ENCODE data around the gene TUBGCP6.
A peak's percentile ranks its signal among the peaks of the same experiment; 100 is the strongest.

Gene TUBGCP6

DNA sequence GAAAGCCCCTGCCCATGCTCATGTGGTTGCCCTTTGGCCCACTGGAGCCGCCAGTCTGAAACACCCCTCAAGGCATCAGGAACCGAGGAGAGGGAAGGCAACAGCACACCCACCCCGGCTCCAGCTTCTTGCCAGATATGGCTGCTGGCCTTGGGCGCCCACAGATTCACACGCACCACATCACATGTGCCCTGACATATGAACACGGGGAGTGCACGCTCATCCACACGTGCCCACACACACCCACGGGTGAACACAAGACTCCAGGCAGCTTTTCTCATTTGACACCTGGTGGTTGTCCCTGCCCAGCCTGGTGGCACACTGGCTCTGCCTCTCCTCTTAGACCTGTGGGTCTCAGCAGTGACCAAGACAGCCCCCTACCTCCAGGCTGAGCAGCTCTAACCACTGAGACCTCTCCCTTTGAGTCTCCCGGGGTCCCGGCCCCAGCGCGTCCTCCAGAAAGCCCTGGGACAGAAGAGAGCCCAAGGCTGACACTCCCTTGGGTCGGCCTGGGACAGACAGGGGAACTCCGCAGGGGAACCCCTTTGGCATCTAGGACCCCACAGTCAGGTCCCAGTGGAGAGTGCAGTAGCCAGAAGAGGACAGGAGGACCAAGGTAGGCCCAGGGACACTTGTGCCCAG, 19.4 kb upstream of the TUBGCP6 start:
- peaks cover 86% of the 10 kb centered on the region for H3K27me3 Mint-ChIP-seq
- H3K27ac Mint-ChIP-seq: no peak overlapping the region
- H3K4me1 Mint-ChIP-seq (ENCODE audit: low read depth): peaks cover 26% of the 10 kb centered on the region
- H3K9me3 Mint-ChIP-seq: no peaks in the 10 kb centered on the region
- no peaks in the 10 kb centered on the region for H3K36me3 Mint-ChIP-seq (ENCODE audit: low read depth)
- intact Hi-C loops (cut with micrococcal nuclease): no loop called here
- H3K4me3 Mint-ChIP-seq: no peak overlapping the region

DNA sequence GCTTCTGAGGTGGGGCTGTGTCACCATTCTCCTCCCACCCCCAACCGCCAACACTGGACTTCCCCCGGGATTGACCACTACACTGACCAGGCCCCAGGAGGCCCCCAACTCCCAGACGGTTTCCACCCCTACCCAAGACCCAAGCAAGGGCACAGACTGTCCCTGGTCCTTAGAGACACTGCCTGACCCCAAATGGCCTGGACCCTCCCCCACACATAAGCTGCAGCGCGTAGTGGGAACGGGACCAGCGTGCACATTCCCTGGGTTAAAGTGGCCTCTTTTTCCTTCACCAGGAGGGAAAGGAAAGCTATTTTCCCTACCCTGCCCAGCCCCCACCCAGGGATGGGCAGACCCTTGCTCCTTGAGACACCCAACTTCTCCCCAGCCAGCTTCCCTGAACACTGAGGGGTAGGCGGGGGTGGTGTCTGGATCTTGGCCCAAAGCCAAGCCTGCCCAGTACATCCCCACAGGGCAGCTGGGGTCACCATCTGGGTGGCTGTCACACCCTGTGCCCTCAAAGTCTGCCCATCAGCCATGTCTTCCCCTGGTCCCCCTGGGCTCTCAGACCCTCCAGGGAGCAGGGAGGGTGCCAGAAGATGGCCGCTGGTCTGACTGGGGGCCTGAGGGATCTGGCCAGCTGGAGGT, 18.3 kb upstream of the TUBGCP6 start:
- Mint-ChIP-seq H3K36me3 (ENCODE audit: low read depth) (no peaks in the 10 kb centered on the region), H3K4me1 (ENCODE audit: low read depth) (peaks cover 18% of the 10 kb centered on the region), H3K4me3 (no peak overlapping the region), H3K9me3 (no peaks in the 10 kb centered on the region), H3K27ac (no peak overlapping the region), H3K27me3 (peaks cover 85% of the 10 kb centered on the region)
- intact Hi-C loops (cut with micrococcal nuclease): no loop called here

DNA sequence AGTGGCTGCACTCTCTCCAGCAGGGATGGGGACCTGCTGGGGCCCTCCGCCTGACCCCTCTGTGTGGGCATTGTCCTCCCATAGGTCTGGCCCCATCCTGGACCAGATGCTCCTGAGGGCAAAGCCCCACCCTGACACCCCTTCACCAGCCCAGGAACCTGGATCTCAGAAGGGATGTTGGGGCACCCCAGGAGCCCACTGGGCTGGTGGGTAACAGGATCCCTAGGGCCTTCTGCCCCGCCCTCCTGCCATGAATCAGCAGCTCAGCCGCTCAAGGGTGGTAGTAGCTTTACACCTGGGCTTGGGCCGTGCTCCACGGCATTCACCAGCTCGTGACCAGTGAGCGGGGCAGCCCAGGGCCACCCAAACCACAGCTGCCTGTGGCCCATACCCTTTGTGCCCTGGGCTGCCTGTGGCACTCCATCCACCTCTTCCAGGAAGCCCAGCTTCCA, 17.7 kb upstream of the TUBGCP6 start:
- Mint-ChIP-seq H3K36me3 (ENCODE audit: low read depth) (no peaks in the 10 kb centered on the region), H3K27me3 (peaks cover 85% of the 10 kb centered on the region), H3K9me3 (no peaks in the 10 kb centered on the region), H3K4me3 (peak overlapping the region; percentile 35), H3K4me1 (ENCODE audit: low read depth) (peaks cover 18% of the 10 kb centered on the region), H3K27ac (no peak overlapping the region)
- intact Hi-C loops (cut with micrococcal nuclease): no loop called here

DNA sequence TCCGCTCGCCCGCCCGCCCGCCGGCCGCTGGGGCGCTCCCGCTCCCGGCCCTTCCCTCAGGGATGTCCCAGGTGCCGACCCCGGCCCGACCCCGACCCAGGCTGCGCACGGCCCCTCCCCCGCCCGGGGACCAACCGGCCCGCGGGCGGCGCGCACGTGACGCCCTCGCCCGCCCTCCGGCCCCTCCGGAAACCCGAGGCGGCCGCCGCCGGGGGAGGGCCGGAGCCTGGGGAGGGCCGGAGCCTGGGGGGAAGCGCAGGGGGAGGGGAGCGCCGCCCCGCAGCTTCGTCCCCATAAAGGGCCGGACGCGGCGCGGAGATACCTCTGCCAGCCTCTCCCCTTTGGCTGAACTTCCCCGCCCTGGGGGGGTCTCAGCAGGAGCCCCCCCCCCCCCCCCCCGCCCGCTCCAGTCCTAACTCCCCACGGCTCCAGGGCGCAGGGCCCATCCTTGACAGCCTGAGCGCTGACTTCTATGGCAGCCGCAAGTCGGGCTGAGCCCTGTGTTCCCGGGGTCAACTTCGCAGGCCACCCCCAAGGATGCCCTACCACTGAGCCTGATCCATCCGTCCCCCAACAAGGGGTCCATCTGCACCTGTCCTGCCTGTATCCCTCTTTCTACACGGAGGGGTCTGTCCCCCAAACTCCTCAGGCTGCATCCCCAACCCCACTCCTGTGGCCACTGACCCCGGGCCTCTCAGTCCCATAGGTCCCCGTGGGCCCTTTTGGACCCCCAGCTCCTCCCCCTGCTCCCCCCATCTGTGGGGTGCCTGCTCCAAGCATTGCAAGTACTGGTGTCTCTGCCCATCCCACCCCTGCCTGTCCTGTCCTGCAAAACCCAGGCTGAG, 17.0 kb upstream of the TUBGCP6 start, which contains the start of gene MAPK12:
Gene MAPK12 (minus strand): TSS at position 69 of the 845 bp plus-strand sequence. CDS start 174 bp downstream, outside the sequence.
- intact Hi-C loops (cut with micrococcal nuclease): no loop called here
- Mint-ChIP-seq H3K36me3 (ENCODE audit: low read depth) (no peaks in the 10 kb centered on the region), H3K4me3 (peak within 1 kb of the TSS; percentile 35), H3K27ac (no peak within 1 kb of the TSS), H3K9me3 (no peaks in the 10 kb centered on the region), H3K4me1 (ENCODE audit: low read depth) (peaks cover 18% of the 10 kb centered on the region), H3K27me3 (peaks cover 84% of the 10 kb centered on the region)

DNA sequence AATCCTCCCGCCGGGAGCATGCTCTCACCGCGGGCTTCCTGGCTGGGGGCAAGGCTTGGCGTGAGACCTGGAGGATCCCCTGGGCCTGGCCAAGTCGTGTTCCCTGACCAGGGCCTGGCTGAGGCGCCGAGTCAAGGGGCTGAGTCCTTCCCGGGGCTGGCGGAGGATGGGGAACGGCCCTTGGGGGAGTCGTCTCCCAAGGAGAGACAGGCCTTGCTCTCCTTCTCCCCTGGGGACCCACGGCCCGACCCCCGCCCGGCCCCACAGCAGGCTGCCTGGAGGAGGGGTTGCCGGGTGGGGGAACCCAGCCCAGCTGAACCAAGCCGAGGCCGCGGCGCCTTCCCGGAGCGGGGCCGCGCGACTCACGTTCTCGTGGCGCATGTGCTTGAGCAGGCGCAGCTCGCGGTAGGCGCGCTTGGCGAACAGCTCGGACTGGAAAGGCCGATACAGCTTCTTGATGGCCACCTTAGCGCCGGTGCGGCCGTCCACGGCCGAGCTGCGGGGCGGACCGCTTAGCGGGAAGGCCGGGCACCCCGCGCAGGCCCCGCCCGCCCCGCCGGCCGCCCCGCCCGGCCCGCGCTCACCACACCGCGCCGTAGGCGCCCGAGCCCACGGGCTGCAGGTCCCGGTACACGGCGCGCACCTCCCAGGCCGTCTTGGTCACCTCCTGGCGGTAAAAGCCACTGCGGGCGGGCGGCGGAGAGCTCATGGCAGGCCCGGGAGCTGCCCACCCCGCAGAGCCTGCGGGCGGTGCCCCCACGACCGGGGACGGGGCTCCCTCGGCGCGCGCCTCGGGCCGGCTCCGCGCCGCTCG, 16.2 kb upstream of the TUBGCP6 start:
- H3K27ac Mint-ChIP-seq: no peak overlapping the region
- H3K9me3 Mint-ChIP-seq: no peaks in the 10 kb centered on the region
- H3K36me3 Mint-ChIP-seq (ENCODE audit: low read depth): no peaks in the 10 kb centered on the region
- peaks cover 75% of the 10 kb centered on the region for H3K27me3 Mint-ChIP-seq
- peak overlapping the region; percentile 34 for H3K4me3 Mint-ChIP-seq
- intact Hi-C loops (cut with micrococcal nuclease): no loop called here
- H3K4me1 Mint-ChIP-seq (ENCODE audit: low read depth): peaks cover 18% of the 10 kb centered on the region

DNA sequence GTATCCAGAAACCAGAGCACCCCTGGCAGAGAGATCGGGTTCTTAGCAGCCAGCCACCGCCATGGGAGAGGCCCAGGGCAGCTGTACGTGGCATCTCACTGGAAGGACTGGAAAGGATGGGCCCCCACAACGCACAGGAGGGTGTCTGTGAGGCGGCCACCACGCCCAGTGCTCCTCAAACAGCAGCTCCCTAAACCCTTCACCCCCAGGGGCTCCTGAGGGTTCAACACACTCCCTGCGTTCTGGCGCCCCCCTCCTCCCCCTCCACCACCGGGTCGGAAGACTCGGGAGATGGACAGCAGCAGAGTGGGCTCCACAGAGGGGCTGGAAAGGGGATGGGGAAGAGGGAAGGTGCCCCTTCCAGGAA, 15.6 kb upstream of the TUBGCP6 start:
- Mint-ChIP-seq H3K4me1 (ENCODE audit: low read depth) (peaks cover 18% of the 10 kb centered on the region), H3K9me3 (no peaks in the 10 kb centered on the region), H3K27me3 (peaks cover 70% of the 10 kb centered on the region), H3K4me3 (no peak overlapping the region), H3K27ac (no peak overlapping the region), H3K36me3 (ENCODE audit: low read depth) (no peaks in the 10 kb centered on the region)
- intact Hi-C loops (cut with micrococcal nuclease): no loop called here

DNA sequence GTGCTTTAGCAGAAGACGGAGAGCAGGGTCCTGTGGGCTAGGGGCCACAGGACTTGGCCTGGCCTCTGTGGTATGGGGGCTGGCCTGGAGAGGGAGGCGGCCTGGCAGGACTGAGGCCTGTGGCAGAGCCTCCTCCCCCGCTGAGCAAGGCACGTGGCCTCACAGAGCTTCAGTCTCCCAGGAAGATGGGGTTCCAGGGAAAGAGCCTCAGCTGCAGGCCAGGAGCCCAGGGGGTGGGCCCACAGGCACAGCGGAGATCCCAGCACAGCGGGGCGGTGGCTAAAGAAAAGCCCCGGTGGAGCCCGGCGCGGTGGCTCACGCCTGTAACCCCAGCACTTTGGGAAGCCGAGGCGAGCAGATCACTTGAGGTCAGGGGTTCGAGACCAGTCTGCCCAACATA, 14.5 kb upstream of the TUBGCP6 start:
- H3K9me3 Mint-ChIP-seq: no peaks in the 10 kb centered on the region
- no peak overlapping the region for H3K4me3 Mint-ChIP-seq
- no peaks in the 10 kb centered on the region for H3K36me3 Mint-ChIP-seq (ENCODE audit: low read depth)
- H3K27ac Mint-ChIP-seq: no peak overlapping the region
- intact Hi-C loops (cut with micrococcal nuclease): no loop called here
- peaks cover 18% of the 10 kb centered on the region for H3K4me1 Mint-ChIP-seq (ENCODE audit: low read depth)
- H3K27me3 Mint-ChIP-seq: peaks cover 59% of the 10 kb centered on the region

DNA sequence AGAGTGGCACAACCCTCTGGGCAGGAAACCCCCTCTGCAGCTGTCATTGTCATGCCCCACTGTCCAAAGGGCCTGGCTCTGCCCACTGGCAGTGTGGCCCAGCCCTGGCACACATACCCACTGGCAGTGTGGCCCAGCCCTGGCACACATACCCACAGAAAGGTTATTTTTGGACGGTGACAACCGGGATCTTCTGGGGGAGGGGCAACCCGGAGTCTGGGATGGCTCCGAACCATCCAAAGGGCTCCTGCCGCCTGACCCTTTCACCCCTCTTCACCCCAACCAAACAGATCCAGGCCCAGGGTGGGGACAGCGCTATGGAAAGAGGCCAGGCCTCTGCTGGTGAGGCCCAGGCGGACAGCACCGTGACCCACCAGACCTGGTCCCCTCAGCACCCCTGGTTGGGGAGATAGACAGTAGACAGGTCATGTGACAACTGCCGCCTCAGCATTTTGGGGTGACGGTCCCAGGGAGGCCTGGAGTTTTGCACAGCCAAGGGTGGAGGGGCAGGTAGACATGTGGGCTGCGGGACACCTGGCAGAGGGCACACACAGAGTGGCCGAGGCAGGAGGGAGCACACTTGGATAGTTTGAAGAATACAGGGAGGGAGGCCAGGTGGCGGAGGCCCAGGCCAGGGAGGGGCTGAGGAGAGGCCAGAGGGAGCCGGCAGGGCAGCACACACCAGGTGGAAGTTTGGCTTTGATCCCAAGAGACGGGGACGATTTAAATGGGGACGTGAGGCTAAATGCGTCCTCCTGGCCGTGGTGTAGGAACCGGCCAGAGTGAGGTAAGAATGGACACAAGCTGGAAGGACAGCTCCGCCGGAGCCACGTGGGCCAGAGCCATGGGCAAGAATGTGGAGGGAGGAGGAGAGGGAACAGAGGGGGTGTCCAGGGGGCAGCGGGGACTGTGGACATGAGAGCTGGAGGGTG, 13.8 kb upstream of the TUBGCP6 start:
- Mint-ChIP-seq H3K4me3 (no peak overlapping the region), H3K36me3 (ENCODE audit: low read depth) (no peaks in the 10 kb centered on the region), H3K9me3 (no peaks in the 10 kb centered on the region), H3K27ac (no peak overlapping the region), H3K27me3 (peaks cover 54% of the 10 kb centered on the region), H3K4me1 (ENCODE audit: low read depth) (peaks cover 18% of the 10 kb centered on the region)
- intact Hi-C loops (cut with micrococcal nuclease): no loop called here

DNA sequence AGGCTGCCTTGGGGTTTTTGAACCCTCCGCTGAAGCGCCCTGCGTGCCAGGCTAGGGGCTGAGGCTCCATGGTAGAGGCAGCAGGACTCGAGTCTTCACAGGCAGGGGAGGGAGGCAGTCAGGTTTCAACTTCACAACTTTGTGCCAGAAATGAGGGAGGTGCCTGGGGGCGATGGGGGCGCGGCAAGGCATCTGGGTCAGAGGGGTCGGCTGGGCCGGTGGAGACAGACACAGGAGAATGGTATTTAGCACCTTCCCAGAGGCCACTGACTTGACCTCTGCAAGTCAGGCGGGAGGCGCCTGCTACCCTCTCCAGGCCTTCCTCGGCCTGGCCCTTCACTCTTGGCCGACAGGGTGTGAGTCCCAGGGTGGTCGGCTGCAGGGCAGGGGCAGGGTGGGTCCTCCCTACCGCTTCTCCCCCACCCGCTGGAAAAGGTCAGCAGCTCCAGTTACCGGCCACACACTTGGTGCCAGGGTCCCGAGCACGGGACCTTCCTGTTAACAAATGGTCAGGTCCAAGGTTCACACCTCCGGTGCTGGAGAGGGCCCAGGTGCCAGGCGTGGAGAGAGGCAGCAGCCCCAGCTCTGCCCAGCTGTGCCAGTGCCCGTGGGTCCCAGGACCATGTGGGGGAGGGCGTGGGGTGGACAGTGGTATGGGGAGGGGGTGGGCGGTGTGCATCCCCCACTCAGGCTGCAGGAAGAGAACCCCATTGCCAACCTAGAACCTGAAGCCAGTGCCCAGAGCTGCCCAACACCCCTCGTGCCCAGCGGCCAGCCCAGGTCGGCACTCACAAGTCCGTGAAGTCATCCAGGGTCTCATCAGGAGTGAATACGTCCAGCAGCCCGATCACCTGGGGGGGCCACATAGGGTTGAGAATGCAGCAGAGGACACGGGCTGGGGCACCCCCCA, 12.9 kb upstream of the TUBGCP6 start:
- Mint-ChIP-seq H3K36me3 (ENCODE audit: low read depth) (no peaks in the 10 kb centered on the region), H3K27ac (no peak overlapping the region), H3K9me3 (no peaks in the 10 kb centered on the region), H3K4me1 (ENCODE audit: low read depth) (peaks cover 9% of the 10 kb centered on the region), H3K27me3 (peaks cover 44% of the 10 kb centered on the region), H3K4me3 (no peak overlapping the region)
- intact Hi-C loops (cut with micrococcal nuclease): no loop called here

DNA sequence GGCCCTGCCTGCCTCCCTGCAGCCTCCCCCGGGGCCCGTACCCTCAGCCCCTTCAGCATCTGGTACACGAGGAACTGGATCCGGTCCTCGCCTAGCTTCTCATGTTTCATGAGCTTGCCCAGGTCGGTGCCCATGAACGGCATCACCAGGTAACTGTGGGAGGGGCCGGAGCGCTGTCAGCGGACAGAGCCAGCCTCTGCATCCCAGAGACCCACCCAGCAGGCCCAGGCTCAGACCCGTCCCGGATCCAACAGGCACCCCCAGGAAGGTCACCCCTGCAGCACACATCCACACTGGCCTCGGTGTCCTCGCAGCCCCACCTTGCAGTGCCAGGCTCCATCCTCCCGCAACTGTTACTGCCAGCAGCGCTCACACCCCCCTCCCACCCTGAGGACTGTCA, 12.2 kb upstream of the TUBGCP6 start:
- intact Hi-C loops (cut with micrococcal nuclease): no loop called here
- H3K27ac Mint-ChIP-seq: no peak overlapping the region
- no peak overlapping the region for H3K4me3 Mint-ChIP-seq
- no peaks in the 10 kb centered on the region for H3K9me3 Mint-ChIP-seq
- peaks cover 7% of the 10 kb centered on the region for H3K4me1 Mint-ChIP-seq (ENCODE audit: low read depth)
- no peaks in the 10 kb centered on the region for H3K36me3 Mint-ChIP-seq (ENCODE audit: low read depth)
- H3K27me3 Mint-ChIP-seq: peaks cover 38% of the 10 kb centered on the region

DNA sequence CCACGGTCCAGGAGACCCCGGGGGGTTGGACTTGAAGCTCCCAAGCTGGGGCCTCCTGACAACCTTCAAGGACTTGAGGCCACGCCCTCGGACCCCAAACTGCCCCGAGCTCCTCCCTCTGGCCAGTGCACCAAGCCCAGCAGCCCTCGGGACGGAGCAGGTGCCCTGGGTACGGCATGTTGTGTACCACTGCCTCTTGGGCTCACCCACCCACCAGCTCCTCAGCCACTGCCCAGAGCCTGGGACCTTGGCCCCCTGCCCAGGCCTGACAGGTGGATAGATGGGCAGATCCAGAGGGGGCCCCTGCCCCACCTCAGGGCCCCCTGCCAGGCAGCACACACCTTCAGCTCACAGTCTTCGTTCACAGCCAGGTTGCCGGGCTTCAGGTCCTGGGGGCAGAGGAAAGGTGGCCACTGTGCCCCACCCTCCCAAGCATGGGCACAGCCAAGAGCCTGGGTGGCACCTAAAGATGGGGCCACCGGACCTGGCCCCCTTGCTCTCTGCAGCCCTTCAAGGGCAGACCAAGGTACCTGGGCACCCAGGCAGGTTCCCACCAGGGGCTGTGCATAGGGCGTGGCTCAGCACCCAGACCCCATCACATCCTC, 11.5 kb upstream of the TUBGCP6 start:
- Mint-ChIP-seq H3K4me3 (no peak overlapping the region), H3K27me3 (peaks cover 35% of the 10 kb centered on the region), H3K9me3 (no peaks in the 10 kb centered on the region), H3K27ac (no peak overlapping the region), H3K36me3 (ENCODE audit: low read depth) (no peaks in the 10 kb centered on the region), H3K4me1 (ENCODE audit: low read depth) (peaks cover 12% of the 10 kb centered on the region)
- intact Hi-C loops (cut with micrococcal nuclease): no loop called here

DNA sequence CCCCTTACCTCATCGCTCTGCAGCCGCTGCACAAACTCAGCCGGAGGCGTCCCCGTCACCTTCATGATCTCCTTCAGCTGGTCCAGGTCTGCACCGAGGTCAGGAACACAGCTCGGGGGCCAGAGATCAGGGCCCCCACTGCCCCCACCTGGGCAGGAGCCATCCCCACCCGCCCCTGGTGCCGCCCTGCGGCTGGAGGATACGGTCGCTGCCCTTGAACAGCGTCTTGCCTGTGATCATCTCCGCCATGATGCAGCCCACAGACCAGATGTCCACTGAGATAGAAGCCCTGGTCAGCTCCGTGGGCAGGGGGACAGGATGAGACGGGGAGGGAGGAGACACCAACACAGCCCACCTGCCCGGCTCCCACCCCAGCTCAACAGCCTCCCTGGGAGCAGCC, 10.8 kb upstream of the TUBGCP6 start:
- H3K9me3 Mint-ChIP-seq: no peaks in the 10 kb centered on the region
- no peaks in the 10 kb centered on the region for H3K36me3 Mint-ChIP-seq (ENCODE audit: low read depth)
- no peak overlapping the region for H3K27ac Mint-ChIP-seq
- H3K4me1 Mint-ChIP-seq (ENCODE audit: low read depth): peaks cover 12% of the 10 kb centered on the region
- intact Hi-C loops (cut with micrococcal nuclease): no loop called here
- peaks cover 31% of the 10 kb centered on the region for H3K27me3 Mint-ChIP-seq
- no peak overlapping the region for H3K4me3 Mint-ChIP-seq
